HL-60 (cell line): ENCODE measurements around the gene TFE3.

Experiments
- DNase-seq, 2 experiments: peaks; one replicate each; pipeline ENCODE4 v3.0.0-alpha.2; 2010 to 2020; ENCODE audit warnings: low read depth in 1 of 2, low spot score in 1 of 2
- H3K27ac ChIP-seq: fragments of 250-450 bp; sonication (Bioruptor Pico); replicated peaks from 2 replicates; pipeline ENCODE4 v1.5.1; 2020; ENCODE audit warnings: mild to moderate bottlenecking, moderate library complexity
- H3K27me3 ChIP-seq: fragments of 250-450 bp; sonication (Bioruptor Pico); 2 replicates; pipeline ENCODE4 v1.5.1; 2021; ENCODE audit warnings: mild to moderate bottlenecking, moderate library complexity; ENCODE audit not compliant: insufficient read depth, poor library complexity, severe bottlenecking
- H3K4me3 ChIP-seq: replicated peaks from 2 replicates; pipeline ENCODE4 v1.5.1; 2011; ENCODE audit warnings: mild to moderate bottlenecking, control low read depth, low read length; ENCODE audit not compliant: insufficient read depth
- CTCF ChIP-seq: IDR thresholded peaks from one replicate; pipeline ENCODE4 v1.5.1; 2011; ENCODE audit warnings: low read length, control low read depth, inconsistent platforms; ENCODE audit not compliant: insufficient read depth
- GABPA ChIP-seq: IDR thresholded peaks from 2 replicates; pipeline ENCODE4 v1.6.1; 2012; ENCODE audit warnings: low read depth
- POLR2AphosphoS5 ChIP-seq: IDR thresholded peaks from 2 replicates; pipeline ENCODE4 v1.6.1; 2012; ENCODE audit warnings: low read depth
- REST ChIP-seq: IDR thresholded peaks from 2 replicates; pipeline ENCODE4 v1.6.1; 2012; ENCODE audit warnings: low read depth; ENCODE audit not compliant: insufficient replicate concordance
- SPI1 ChIP-seq: IDR thresholded peaks from 2 replicates; pipeline ENCODE4 v1.6.1; 2012; ENCODE audit warnings: low read depth, mild to moderate bottlenecking, borderline replicate concordance

Gene TFE3

GRCh38 chrX:49061916-49062315 lies 18.8 kb upstream of the TFE3 start:
- DNase-seq, result no peak
- Histone ChIP-seq H3K27ac (no peak overlapping the region), H3K27me3 (no peaks in the 10 kb centered on the region), H3K4me3 (no peak overlapping the region)
- TF ChIP-seq POLR2AphosphoS5 (no peak), GABPA (no peak), REST (no peak), SPI1 (no peak), CTCF (no peak)

- no peak for TF ChIP-seq POLR2AphosphoS5
- no peak for TF ChIP-seq CTCF
- no peak for TF ChIP-seq GABPA
- no peak for TF ChIP-seq REST
- no peak for TF ChIP-seq SPI1
- H3K27me3 ChIP-seq, result no peaks in the 10 kb centered on the region
- no peak overlapping the region for H3K27ac ChIP-seq
- DNase-seq, result no peak
- no peak overlapping the region for H3K4me3 ChIP-seq
Observed at GRCh38 chrX:49061490-49061889, 18.3 kb upstream of the TFE3 start.

- TF ChIP-seq REST, result no peak
- TF ChIP-seq SPI1, result no peak
- no peak for TF ChIP-seq GABPA
- TF ChIP-seq CTCF, result no peak
- no peak for TF ChIP-seq POLR2AphosphoS5
- no peak overlapping the region for H3K27ac ChIP-seq
- no peak for DNase-seq
- H3K27me3 ChIP-seq, result no peaks in the 10 kb centered on the region
- no peak overlapping the region for H3K4me3 ChIP-seq
Observed at GRCh38 chrX:49060914-49061313, 17.8 kb upstream of the TFE3 start.
